WTC11 (cell line): ENCODE data around the gene AHNAK2. TPM values are rescaled to one million over a fixed set of nuclear protein-coding genes. Genes with fewer than 3 reads are reported as not detected.

Experiments used
- ATAC-seq: fragments of 200-7000 bp; cut with Tn5 transposase; 2 replicates; pipeline ENCODE4 v1.10.0; 2021; ENCODE audit warnings: mild to moderate bottlenecking, moderate library complexity
- CTCF ChIA-PET: fragments of 300-600 bp; sonication (Branson Sonifier 250); formaldehyde crosslinking; loops from one replicate; lab custom pipeline; 2021; ENCODE audit warnings: antibody characterized with exemption; lab: Charles Lee
- POLR2A ChIA-PET: fragments of 350-600 bp; sonication (Branson Sonifier 250); formaldehyde crosslinking; loops from one replicate; lab custom pipeline; 2021; ENCODE audit warnings: antibody characterized with exemption; lab: Charles Lee
- DNase-seq: peaks from one replicate; pipeline ENCODE4 v3.0.0; 2021; ENCODE audit warnings: low spot score
- H3K27ac Mint-ChIP-seq: 2 replicates; pipeline ENCODE4 v1.8.0; 2021; ENCODE audit warnings: mixed read lengths
- H3K27me3 Mint-ChIP-seq: 2 replicates; pipeline ENCODE4 v1.8.0; 2021; ENCODE audit warnings: low read depth, mild to moderate bottlenecking, moderate library complexity, mixed read lengths
- H3K36me3 Mint-ChIP-seq: 2 replicates; pipeline ENCODE4 v1.8.0; 2021; ENCODE audit warnings: mixed read lengths
- H3K4me1 Mint-ChIP-seq: 2 replicates; pipeline ENCODE4 v1.8.0; 2022; ENCODE audit warnings: mixed read lengths
- H3K4me3 Mint-ChIP-seq: 2 replicates; pipeline ENCODE4 v1.8.0; 2021; ENCODE audit warnings: mild to moderate bottlenecking, moderate library complexity, mixed read lengths
- H3K9me3 Mint-ChIP-seq: 2 replicates; pipeline ENCODE4 v1.8.0; 2021; ENCODE audit warnings: mixed read lengths
- ATF1 ChIP-seq: sonication (generic); formaldehyde crosslinking; IDR thresholded peaks from 2 replicates; pipeline ENCODE4 v1.8.1; 2023; ENCODE audit warnings: mild to moderate bottlenecking, moderate library complexity, missing genetic modification reagents
- FOXK1 ChIP-seq: sonication (generic); formaldehyde crosslinking; IDR thresholded peaks from 2 replicates; pipeline ENCODE4 v1.8.0; 2022; ENCODE audit warnings: mild to moderate bottlenecking, moderate library complexity, missing genetic modification reagents
- FOXP1 ChIP-seq: sonication (generic); formaldehyde crosslinking; IDR thresholded peaks from 2 replicates; pipeline ENCODE4 v1.8.0; 2022; ENCODE audit warnings: missing genetic modification reagents, mild to moderate bottlenecking, moderate library complexity, borderline replicate concordance
- SMAD3 ChIP-seq: sonication (generic); formaldehyde crosslinking; IDR thresholded peaks from 2 replicates; pipeline ENCODE4 v1.8.0; 2022; ENCODE audit warnings: missing genetic modification reagents, mild to moderate bottlenecking, borderline replicate concordance
- SMAD4 ChIP-seq: sonication (generic); formaldehyde crosslinking; IDR thresholded peaks from 2 replicates; pipeline ENCODE4 v1.8.0; 2022; ENCODE audit warnings: mild to moderate bottlenecking, missing genetic modification reagents
- SOX15 ChIP-seq: fragments of 250-450 bp; sonication (Bioruptor Pico); IDR thresholded peaks from 2 replicates; pipeline ENCODE4 v1.9.0; 2021; ENCODE audit warnings: mild to moderate bottlenecking
- SP1 ChIP-seq: sonication (generic); formaldehyde crosslinking; conservative IDR thresholded peaks from 2 replicates; pipeline ENCODE4 v1.8.1; 2022; ENCODE audit warnings: missing genetic modification reagents
- TCF7 ChIP-seq: sonication (generic); formaldehyde crosslinking; IDR thresholded peaks from 2 replicates; pipeline ENCODE4 v1.8.0; 2022; ENCODE audit warnings: mild to moderate bottlenecking, low read depth, missing genetic modification reagents, moderate library complexity
- TEAD1 ChIP-seq: sonication (generic); formaldehyde crosslinking; IDR thresholded peaks from 2 replicates; pipeline ENCODE4 v1.8.0; 2022; ENCODE audit warnings: mild to moderate bottlenecking, missing genetic modification reagents
- TEAD4 ChIP-seq: sonication (generic); formaldehyde crosslinking; IDR thresholded peaks from 2 replicates; pipeline ENCODE4 v1.8.0; 2022; ENCODE audit warnings: mild to moderate bottlenecking, missing genetic modification reagents
- ZNF219 ChIP-seq: sonication (generic); formaldehyde crosslinking; IDR thresholded peaks from 2 replicates; pipeline ENCODE4 v1.8.0; 2023; ENCODE audit warnings: missing genetic modification reagents, mild to moderate bottlenecking, borderline replicate concordance
- ZNF263 ChIP-seq: sonication (generic); formaldehyde crosslinking; IDR thresholded peaks from 2 replicates; pipeline ENCODE4 v1.8.1; 2022; ENCODE audit warnings: low read depth, mild to moderate bottlenecking, moderate library complexity, missing genetic modification reagents
- ZNF416 ChIP-seq: fragments of 250-450 bp; sonication (Bioruptor Pico); IDR thresholded peaks from 2 replicates; pipeline ENCODE4 v1.9.0; 2021; ENCODE audit warnings: mild to moderate bottlenecking, inconsistent platforms
- ZNF423 ChIP-seq: fragments of 250-450 bp; sonication (Bioruptor Pico); IDR thresholded peaks from 2 replicates; pipeline ENCODE4 v2.1.2; 2022; ENCODE audit warnings: mild to moderate bottlenecking, moderate library complexity
- ZNF671 ChIP-seq: fragments of 250-450 bp; sonication (Bioruptor Pico); IDR thresholded peaks from 2 replicates; pipeline ENCODE4 v1.8.0; 2021; ENCODE audit warnings: mild to moderate bottlenecking
- total RNA-seq: library from RNA; stranded (reverse); gene quantifications from 3 replicates; pipeline ENCODE4 v1.2.3, GENCODE V29; 2021
- TF ChIP-seq, protein P1 (sequence below): sonication (generic); formaldehyde crosslinking; IDR thresholded peaks from 2 replicates; pipeline ENCODE4 v1.8.1; 2022; ENCODE audit warnings: low read depth, mild to moderate bottlenecking, moderate library complexity, missing genetic modification reagents, borderline replicate concordance
- TF ChIP-seq, protein P2 (sequence below): sonication (generic); formaldehyde crosslinking; IDR thresholded peaks from 2 replicates; pipeline ENCODE4 v1.8.0; 2023; ENCODE audit warnings: missing genetic modification reagents, mild to moderate bottlenecking, borderline replicate concordance
- TF ChIP-seq, protein P3 (sequence below): sonication (generic); formaldehyde crosslinking; IDR thresholded peaks from 2 replicates; pipeline ENCODE4 v1.8.1; 2023; ENCODE audit warnings: mild to moderate bottlenecking, missing genetic modification reagents
- TF ChIP-seq, protein P4 (sequence below): sonication (generic); formaldehyde crosslinking; IDR thresholded peaks from 2 replicates; pipeline ENCODE4 v1.8.1; 2023; ENCODE audit warnings: mild to moderate bottlenecking, missing genetic modification reagents, moderate library complexity
- TF ChIP-seq, protein P5 (sequence below): sonication (generic); formaldehyde crosslinking; IDR thresholded peaks from 2 replicates; pipeline ENCODE4 v1.8.1; 2022; ENCODE audit warnings: low read depth, missing genetic modification reagents, borderline replicate concordance
- TF ChIP-seq, protein P6 (sequence below): sonication (generic); formaldehyde crosslinking; conservative IDR thresholded peaks from 2 replicates; pipeline ENCODE4 v1.8.1; 2023; ENCODE audit warnings: mild to moderate bottlenecking, low read depth, missing genetic modification reagents, moderate library complexity

AHNAK2 gene
- total RNA-seq, 1 experiment from 2014 or later = 3.5 TPM

DNA sequence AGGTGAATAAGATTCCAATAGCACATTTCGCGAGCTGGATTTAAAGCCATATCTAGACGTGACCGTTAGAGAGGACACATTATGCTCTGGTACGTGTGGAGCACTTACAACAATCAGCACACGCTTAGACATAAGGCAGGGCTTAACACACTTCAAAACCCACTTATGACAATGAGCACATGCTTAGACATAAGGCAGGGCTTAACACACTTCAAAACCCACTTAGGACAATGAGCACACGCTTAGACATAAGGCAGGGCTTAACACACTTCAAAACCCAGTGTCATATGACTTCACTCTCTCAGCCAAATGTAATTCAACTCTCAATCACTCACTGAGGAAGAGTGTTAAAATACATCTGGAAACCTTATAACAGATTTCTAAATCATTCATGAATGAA, 64.7 kb downstream of the AHNAK2 start (continued):
- TF ChIP-seq, protein P1, sequence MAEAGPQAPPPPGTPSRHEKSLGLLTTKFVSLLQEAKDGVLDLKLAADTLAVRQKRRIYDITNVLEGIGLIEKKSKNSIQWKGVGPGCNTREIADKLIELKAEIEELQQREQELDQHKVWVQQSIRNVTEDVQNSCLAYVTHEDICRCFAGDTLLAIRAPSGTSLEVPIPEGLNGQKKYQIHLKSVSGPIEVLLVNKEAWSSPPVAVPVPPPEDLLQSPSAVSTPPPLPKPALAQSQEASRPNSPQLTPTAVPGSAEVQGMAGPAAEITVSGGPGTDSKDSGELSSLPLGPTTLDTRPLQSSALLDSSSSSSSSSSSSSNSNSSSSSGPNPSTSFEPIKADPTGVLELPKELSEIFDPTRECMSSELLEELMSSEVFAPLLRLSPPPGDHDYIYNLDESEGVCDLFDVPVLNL (CRISPR knock-in tag) = no peak
- TF ChIP-seq, protein P2, sequence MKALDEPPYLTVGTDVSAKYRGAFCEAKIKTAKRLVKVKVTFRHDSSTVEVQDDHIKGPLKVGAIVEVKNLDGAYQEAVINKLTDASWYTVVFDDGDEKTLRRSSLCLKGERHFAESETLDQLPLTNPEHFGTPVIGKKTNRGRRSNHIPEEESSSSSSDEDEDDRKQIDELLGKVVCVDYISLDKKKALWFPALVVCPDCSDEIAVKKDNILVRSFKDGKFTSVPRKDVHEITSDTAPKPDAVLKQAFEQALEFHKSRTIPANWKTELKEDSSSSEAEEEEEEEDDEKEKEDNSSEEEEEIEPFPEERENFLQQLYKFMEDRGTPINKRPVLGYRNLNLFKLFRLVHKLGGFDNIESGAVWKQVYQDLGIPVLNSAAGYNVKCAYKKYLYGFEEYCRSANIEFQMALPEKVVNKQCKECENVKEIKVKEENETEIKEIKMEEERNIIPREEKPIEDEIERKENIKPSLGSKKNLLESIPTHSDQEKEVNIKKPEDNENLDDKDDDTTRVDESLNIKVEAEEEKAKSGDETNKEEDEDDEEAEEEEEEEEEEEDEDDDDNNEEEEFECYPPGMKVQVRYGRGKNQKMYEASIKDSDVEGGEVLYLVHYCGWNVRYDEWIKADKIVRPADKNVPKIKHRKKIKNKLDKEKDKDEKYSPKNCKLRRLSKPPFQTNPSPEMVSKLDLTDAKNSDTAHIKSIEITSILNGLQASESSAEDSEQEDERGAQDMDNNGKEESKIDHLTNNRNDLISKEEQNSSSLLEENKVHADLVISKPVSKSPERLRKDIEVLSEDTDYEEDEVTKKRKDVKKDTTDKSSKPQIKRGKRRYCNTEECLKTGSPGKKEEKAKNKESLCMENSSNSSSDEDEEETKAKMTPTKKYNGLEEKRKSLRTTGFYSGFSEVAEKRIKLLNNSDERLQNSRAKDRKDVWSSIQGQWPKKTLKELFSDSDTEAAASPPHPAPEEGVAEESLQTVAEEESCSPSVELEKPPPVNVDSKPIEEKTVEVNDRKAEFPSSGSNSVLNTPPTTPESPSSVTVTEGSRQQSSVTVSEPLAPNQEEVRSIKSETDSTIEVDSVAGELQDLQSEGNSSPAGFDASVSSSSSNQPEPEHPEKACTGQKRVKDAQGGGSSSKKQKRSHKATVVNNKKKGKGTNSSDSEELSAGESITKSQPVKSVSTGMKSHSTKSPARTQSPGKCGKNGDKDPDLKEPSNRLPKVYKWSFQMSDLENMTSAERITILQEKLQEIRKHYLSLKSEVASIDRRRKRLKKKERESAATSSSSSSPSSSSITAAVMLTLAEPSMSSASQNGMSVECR (CRISPR knock-in tag) = no peak
- TF ChIP-seq, protein P3, sequence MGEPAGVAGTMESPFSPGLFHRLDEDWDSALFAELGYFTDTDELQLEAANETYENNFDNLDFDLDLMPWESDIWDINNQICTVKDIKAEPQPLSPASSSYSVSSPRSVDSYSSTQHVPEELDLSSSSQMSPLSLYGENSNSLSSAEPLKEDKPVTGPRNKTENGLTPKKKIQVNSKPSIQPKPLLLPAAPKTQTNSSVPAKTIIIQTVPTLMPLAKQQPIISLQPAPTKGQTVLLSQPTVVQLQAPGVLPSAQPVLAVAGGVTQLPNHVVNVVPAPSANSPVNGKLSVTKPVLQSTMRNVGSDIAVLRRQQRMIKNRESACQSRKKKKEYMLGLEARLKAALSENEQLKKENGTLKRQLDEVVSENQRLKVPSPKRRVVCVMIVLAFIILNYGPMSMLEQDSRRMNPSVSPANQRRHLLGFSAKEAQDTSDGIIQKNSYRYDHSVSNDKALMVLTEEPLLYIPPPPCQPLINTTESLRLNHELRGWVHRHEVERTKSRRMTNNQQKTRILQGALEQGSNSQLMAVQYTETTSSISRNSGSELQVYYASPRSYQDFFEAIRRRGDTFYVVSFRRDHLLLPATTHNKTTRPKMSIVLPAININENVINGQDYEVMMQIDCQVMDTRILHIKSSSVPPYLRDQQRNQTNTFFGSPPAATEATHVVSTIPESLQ = no peak
- TF ChIP-seq FOXK1 (no peak), TEAD1 (no peak)
- TF ChIP-seq, protein P4, sequence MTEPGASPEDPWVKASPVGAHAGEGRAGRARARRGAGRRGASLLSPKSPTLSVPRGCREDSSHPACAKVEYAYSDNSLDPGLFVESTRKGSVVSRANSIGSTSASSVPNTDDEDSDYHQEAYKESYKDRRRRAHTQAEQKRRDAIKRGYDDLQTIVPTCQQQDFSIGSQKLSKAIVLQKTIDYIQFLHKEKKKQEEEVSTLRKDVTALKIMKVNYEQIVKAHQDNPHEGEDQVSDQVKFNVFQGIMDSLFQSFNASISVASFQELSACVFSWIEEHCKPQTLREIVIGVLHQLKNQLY = no peak

DNA sequence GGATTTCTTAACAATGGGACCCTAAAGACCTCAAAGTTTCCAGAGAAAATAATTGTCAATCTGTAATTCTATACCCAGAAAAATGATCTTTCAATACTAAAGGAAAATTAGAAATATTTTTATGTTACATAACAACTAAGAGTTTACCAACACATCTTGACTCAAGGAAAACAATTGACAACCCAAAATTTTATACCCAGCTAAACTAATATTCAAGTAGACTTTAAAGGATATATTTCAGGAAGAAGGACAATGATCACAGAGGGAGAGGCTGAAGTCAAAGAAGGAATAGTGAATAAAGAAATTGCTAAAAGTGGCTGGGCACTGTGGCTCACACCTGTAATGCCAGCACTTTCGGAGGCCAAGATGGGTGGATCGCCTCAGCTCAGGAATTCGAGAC, 66.1 kb downstream of the AHNAK2 start:
- Mint-ChIP-seq H3K27me3 (peaks cover 43% of the 10 kb centered on the region), H3K36me3 (peaks cover 8% of the 10 kb centered on the region), H3K4me1 (no peaks in the 10 kb centered on the region), H3K9me3 (peaks cover 32% of the 10 kb centered on the region), H3K4me3 (no peak overlapping the region), H3K27ac (no peak overlapping the region)
- CTCF ChIA-PET = no interaction called here
- no peak for TF ChIP-seq FOXP1 (CRISPR knock-in tag)
- TF ChIP-seq SMAD3 (CRISPR knock-in tag) = no peak
- no peak for TF ChIP-seq ZNF423 (CRISPR knock-in tag)
- TF ChIP-seq ATF1 (CRISPR knock-in tag) = no peak
- TF ChIP-seq SOX15 (CRISPR knock-in tag) = no peak
- TF ChIP-seq ZNF219 = no peak
- TF ChIP-seq SP1 (CRISPR knock-in tag) = no peak
- no peak for TF ChIP-seq TEAD4 (CRISPR knock-in tag)
- TF ChIP-seq, protein P5, sequence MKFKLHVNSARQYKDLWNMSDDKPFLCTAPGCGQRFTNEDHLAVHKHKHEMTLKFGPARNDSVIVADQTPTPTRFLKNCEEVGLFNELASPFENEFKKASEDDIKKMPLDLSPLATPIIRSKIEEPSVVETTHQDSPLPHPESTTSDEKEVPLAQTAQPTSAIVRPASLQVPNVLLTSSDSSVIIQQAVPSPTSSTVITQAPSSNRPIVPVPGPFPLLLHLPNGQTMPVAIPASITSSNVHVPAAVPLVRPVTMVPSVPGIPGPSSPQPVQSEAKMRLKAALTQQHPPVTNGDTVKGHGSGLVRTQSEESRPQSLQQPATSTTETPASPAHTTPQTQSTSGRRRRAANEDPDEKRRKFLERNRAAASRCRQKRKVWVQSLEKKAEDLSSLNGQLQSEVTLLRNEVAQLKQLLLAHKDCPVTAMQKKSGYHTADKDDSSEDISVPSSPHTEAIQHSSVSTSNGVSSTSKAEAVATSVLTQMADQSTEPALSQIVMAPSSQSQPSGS (CRISPR knock-in tag) = no peak
- TF ChIP-seq TCF7 (CRISPR knock-in tag) = no peak
- TF ChIP-seq SMAD4 = no peak
- TF ChIP-seq ZNF416 = no peak
- no peak for TF ChIP-seq ZNF263
- no peak for TF ChIP-seq ZNF671 (CRISPR knock-in tag)
- TF ChIP-seq, protein P6, sequence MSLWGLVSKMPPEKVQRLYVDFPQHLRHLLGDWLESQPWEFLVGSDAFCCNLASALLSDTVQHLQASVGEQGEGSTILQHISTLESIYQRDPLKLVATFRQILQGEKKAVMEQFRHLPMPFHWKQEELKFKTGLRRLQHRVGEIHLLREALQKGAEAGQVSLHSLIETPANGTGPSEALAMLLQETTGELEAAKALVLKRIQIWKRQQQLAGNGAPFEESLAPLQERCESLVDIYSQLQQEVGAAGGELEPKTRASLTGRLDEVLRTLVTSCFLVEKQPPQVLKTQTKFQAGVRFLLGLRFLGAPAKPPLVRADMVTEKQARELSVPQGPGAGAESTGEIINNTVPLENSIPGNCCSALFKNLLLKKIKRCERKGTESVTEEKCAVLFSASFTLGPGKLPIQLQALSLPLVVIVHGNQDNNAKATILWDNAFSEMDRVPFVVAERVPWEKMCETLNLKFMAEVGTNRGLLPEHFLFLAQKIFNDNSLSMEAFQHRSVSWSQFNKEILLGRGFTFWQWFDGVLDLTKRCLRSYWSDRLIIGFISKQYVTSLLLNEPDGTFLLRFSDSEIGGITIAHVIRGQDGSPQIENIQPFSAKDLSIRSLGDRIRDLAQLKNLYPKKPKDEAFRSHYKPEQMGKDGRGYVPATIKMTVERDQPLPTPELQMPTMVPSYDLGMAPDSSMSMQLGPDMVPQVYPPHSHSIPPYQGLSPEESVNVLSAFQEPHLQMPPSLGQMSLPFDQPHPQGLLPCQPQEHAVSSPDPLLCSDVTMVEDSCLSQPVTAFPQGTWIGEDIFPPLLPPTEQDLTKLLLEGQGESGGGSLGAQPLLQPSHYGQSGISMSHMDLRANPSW (CRISPR knock-in tag) = no peak
- POLR2A ChIA-PET = no interaction called here
- no peak for ATAC-seq
- DNase-seq = no peak
